Activated CD8-positive, alpha-beta memory T cell treated with anti-CD3 and anti-CD28 coated beads, Interleukin-2, amount 50 U/mL, for 1 hour (primary cell): Measurements from ENCODE around the gene LRCH2.
"Not testable (repeated sequence)": the region's sequence is repeated elsewhere in the genome, so short reads cannot be mapped to it uniquely, and the experiment has no call there.

Source experiments
- DNase-seq: peaks from one replicate; pipeline ENCODE4 v3.0.0-alpha.2; 2020; ENCODE audit errors: extremely low read depth

LRCH2 gene, protein sequence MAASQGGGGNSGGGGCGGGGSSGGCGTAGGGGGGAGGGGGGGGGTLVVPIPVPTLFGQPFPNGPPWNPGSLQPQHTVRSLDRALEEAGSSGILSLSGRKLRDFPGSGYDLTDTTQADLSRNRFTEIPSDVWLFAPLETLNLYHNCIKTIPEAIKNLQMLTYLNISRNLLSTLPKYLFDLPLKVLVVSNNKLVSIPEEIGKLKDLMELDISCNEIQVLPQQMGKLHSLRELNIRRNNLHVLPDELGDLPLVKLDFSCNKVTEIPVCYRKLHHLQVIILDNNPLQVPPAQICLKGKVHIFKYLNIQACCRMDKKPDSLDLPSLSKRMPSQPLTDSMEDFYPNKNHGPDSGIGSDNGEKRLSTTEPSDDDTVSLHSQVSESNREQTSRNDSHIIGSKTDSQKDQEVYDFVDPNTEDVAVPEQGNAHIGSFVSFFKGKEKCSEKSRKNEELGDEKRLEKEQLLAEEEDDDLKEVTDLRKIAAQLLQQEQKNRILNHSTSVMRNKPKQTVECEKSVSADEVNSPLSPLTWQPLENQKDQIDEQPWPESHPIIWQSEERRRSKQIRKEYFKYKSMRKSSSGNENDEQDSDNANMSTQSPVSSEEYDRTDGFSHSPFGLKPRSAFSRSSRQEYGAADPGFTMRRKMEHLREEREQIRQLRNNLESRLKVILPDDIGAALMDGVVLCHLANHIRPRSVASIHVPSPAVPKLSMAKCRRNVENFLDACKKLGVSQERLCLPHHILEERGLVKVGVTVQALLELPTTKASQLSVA

GRCh38 chrX:115233497-115234455, at the start of gene LRCH2:
LRCH2 (minus strand) TSS chrX:115234096; CDS start chrX:115234041, 55 bp downstream.
- DNase-seq: no peak

DNA sequence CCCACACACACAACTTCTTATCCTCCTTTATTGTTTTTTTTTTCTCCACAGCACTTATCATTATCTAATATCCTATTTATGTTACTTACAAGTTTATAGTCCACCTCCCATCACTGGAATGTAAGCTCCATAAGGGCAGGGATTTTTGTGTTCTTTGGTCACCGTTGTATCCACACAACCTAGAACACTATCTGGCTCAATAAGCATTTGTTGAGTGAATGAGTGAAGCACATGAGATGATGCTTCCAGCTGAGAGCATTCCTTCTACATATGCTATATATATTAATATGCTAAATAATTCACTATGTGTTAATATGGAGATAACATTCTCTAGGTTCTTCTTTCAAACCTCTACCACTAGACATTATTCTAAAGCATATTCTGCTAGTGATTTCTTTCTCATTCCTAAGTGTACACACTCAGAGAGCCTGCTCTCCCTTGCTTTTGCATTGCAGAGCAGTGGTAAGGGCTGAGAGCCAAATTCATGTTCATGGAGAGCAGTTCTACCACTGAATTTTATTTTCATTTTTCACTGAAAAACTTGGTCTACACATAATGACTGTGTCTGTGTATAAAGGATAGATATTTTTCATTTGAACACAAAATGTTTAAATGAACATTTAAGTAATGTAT, 35.3 kb upstream of the LRCH2 start:
- DNase-seq: no peak

DNA sequence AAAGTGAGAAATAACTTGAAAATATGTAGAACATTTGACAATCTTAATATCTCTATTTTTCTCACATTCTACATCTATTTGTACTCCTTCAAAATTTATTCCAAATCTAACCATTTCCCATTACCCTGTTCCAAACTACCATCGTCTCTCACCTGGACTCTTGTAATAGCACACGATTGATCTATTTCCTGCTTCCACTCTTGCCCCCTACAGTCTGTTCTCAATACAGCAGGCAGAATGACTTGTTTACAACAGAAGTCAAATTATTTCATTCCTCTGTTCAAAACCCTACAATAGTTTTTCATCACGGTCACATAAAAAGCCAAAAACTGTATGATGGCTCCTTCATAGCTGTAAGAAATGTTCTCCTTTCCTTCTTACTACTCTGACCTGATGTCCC, 34.5 kb upstream of the LRCH2 start:
- DNase-seq: no peak

DNA sequence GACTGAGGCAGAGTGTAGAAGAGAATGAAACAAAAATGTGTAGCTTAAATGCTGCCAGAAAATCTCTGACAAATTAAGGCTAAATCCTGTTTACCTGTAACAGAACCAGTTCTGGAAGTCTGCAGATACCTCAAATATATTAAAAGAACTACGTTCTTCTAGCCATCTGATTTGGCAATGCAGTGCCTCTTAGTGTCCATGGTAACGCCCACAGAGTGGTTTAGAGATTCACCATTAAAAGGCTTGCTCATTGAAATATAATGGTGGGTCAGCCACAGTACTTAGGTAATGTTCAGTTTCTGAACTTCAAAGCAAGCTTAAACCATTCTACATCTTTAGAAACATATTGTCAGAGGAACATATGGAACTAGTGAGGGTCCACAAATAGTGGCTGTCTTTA, 32.4 kb upstream of the LRCH2 start:
- DNase-seq: no peak

DNA sequence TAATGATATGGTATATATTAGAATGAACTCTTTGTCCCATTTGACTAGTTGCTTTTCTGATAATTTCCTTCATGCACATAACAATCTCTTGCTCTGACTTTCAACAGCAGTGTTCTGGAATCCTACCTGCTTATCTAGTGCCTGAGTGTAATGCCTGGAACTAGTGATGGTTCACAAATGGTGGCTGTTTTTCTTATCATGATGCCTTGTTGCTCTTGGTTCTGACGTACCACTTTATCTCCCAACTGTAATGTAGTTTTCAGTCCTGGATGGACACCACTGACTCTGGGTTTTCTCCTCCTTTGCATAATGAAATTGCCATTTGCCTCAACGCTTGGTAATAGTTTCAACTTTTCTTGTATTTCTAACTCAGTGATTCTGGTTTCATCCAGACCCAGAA, 30.1 kb upstream of the LRCH2 start:
- no peak for DNase-seq

- no peak for DNase-seq
These were observed 27.3 kb upstream of the LRCH2 start for GRCh38 chrX:115261148-115261547.

DNA sequence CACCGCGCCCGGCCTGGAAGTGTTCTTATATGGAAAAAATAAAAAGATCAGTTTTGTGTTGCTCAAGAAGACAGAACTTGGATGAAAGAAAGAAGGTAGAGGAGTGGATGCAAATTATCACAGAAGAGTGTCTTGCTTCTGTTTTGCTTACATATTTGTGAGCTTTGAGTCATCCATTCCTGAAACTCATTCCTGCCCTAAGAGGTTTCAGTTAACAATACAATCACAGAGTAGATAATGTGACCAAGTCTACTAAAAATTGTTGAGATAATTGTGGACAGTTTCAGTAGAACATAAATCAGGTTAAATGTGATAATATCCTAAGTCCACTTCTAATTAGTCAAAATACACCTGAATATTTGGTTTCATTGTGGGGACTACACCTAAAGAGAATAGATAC, 26.4 kb upstream of the LRCH2 start:
- DNase-seq: no peak

DNA sequence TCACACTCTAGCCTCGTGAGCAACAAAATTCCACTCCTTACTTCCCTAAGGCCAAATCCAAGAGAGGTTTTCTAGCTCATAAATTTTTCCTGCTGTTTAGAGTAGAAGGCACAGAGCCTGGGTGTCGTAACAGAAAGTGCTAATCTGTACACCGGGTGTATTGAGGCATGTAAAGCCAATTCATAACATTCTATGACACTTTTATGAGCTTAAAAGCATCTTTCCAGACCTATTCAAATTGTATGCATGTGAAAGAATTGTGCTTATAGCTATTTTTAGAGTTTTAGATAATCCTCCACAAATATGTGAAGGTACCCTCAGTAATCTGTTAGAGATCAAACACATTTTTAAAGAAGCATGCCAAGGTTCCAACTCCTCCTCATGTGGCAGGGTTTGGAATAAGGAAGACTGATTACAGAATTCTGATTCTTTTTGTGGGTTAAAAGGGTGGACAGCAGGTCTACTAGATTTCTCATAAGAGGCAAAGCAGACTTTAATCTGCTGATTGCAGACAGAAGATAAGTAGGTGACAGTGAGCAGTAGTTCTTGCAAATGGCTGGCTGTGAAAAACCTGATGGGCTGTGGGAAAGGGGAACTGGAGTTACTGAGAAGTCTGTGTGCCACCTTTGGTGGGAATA, 25.5 kb upstream of the LRCH2 start:
- no peak for DNase-seq

GRCh38 chrX:115257711-115258110, 23.8 kb upstream of the LRCH2 start:
- no peak for DNase-seq

GRCh38 chrX:115255003-115255402, 21.1 kb upstream of the LRCH2 start:
- no peak for DNase-seq

DNA sequence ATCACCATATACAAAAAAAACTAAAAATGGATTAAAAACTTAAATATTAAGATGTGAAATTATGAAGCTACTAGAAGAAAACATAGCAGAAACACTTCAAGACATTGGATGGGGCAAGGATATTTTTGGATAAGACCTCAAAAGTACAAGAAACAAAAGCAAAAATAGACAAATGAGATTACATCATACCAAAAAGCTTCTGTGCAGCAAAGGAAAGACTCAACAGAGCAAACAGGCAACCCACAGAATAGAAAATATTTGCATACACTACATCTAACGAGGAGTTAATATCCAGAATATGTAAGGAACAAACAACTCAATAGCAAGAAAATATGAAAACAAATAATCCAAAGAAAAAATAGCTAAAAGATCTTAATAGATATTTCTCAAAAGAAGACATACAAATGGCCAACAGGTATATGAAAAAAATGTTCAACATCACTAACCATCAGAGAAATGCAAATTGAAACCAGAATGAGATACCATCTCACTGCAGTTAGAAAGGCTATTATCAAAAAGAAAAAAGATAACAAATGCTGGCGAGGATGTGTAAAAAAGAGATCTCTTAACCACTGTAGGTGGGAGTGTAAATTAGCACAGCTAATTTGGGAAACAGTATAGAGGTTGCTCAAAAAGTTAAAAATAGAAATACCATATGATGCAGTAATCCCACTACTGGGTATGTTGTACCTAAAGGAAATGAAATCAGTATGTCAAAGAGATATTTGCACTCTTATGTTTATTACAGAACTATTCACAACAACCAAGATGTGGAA, 17.8 kb upstream of the LRCH2 start:
- DNase-seq: no peak

DNA sequence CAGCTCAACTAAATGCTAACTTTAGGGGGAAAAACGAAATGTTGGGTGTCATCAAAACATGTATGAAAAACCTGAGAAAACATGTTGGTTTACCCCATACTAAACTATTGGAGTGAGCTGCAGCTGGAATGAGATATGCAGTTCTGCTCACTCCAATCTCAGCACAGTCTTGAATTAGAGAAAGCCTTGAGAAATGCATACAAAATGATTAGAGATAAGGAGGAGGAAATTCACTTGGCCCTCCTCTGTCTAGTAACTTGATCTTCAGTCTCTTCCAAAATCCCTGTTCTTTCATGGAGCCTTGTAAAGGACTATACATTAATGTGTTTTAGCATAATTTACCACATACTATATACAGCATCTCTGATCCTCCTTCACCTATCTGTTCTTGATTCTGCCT, 3.2 kb upstream of the LRCH2 start:
- DNase-seq: no peak

DNA sequence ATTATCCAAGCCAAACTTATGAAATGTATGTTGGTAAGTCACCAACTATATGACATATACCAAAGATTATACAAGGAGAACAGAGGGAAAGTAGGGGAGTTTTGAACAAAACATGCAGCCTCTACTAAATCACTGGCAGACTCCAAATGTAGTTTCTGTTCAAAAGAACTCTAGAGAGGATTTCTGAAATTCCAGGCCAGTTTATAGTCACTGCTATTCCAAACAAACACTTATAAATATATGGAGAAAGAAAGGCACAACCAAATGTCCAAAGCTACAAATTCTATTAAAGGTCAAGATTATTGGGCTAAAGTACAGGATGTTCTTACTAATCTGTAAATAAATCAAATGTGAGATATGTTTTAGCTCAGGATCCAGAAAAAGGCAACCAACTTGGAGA, 2.7 kb upstream of the LRCH2 start:
- no peak for DNase-seq

DNA sequence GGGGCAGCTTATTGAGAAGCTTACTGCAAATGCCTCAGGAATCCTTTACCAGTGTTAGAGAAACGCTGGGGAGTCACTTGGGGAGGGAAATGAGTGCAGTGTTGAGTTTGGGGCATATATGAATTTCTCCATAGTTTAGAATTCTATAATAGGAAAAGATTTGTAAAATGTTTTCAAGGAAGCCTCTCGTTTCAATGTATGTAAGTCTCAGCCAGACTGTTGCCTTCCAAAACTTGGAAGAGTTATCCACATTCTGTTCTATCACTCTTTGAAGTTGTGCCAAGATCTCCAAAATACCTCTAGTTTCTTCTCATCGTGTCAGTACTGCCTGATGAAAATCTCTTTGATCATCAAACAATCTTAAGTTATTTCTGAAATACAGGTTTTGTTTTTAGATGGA, 565 bp upstream of the LRCH2 start:
- no peak for DNase-seq

- DNase-seq: no peak
These were observed 881 bp downstream of the LRCH2 start for GRCh38 chrX:115232933-115233496.

GRCh38 chrX:115229337-115230003, 4.4 kb downstream of the LRCH2 start:
- no peak for DNase-seq

DNA sequence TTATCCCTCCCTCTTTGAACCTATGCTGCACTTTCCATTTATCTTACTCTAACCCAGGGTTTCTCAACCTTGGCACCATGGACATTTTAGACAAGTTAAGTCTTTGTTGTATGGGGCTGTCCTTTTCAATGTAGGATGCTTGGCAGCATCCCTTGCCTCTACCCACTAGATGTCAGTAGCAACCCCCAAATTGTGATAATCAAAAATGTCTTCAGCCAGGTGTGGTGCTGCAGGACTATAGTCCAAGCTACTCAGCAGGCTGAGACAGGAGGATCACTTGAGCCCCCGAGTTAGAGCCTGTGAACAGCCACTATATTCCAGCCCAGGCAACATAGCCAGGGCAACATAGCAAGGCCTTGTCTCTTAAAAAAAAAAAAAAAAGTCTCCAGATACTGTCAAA, 7.0 kb downstream of the LRCH2 start:
- DNase-seq: no peak

DNA sequence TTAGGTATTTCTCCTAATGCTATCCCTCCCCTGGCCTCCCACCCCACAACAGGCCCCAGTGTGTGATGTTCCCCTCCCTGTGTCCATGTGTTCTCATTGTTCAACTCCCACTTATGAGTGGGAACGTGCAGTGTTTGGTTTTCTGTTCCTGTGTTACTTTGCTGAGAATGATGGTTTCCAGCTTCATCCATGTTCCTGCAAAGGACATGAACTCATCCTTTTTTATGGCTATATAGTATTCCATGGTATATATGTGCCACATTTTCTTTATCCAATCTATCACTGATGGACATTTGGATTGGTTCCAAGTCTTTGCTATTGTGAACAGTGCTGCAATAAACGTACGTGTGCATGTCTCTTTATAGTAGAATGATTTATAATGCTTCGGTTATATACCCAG, 16.6 kb downstream of the LRCH2 start:
- DNase-seq: not testable (repeated sequence)

DNA sequence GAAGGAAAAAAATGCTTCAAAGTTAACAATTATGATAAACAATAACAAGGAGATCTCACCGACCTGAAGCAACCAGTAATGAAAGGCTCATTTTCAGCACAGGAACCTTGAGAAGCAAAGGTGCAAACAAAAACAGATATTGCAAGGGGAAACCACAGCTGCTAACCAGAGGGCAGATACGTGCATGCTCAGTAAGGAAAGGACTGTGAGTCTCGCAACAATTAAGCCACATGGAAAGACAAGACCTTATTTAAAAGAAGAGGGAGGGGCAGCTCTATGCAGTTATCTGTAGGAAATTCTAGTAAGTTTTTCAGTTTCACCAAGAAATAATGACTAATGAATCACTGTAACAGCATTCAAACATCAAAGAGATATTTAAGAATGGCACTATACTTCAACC, 19.3 kb downstream of the LRCH2 start:
- DNase-seq: no peak
